K562 (cell line): ENCODE results near the gene MLLT3. TPM values are rescaled to one million over a fixed set of nuclear protein-coding genes. Genes with fewer than 3 reads are reported as not detected.

Experiments
- ESRRA ChIP-seq: fragments of 450-650 bp; IDR thresholded peaks from 2 replicates; pipeline ENCODE4 v1.6.1; 2014; ENCODE audit warnings: low read depth, mild to moderate bottlenecking, moderate library complexity, borderline replicate concordance
- GABPA ChIP-seq: fragments of 200-800 bp; sonication (Bioruptor generic); conservative IDR thresholded peaks from 2 replicates; pipeline ENCODE4 v1.6.1; 2016; ENCODE audit warnings: low read depth, missing genetic modification characterization, missing compliant biosample characterization
- NFIX ChIP-seq: fragments of 250-450 bp; sonication (Bioruptor Pico); IDR thresholded peaks from 2 replicates; pipeline ENCODE4 v1.4.0; 2020; ENCODE audit warnings: low read depth, mild to moderate bottlenecking, moderate library complexity
- NONO ChIP-seq, 2 experiments: fragments of 200-400 bp in 1 of 2; fragments of 450-650 bp in 1 of 2; formaldehyde crosslinking in 1 of 2; IDR thresholded peaks; 2 replicates each; pipeline ENCODE4 v1.6.1; 2017; ENCODE audit warnings: low read depth in 2 of 2, mild to moderate bottlenecking in 2 of 2, moderate library complexity in 2 of 2, low read length in 1 of 2
- ZNF778 ChIP-seq: fragments of 450-650 bp; formaldehyde crosslinking; IDR thresholded peaks from 2 replicates; pipeline ENCODE4 v1.4.0; 2020; ENCODE audit warnings: mild to moderate bottlenecking, moderate library complexity
- polyA plus RNA-seq, 8 experiments: library from polyadenylated mRNA; depleted of rRNA in 4 of 8; stranded (reverse) in 5 of 8; unstranded in 3 of 8; fragments of >200 nt; fragmentation: Nextera tagmentation in 2 of 8; fragmentation: Illumina TruSeq in 1 of 8; extraction: Ambion mirVana in 2 of 8; extraction: Trizol in 1 of 8; gene quantifications; 2 replicates each; pipeline versions ENCODE4 v1.2.1 to v1.2.3, GENCODE V29; 2011 to 2014; ENCODE audit warnings: inconsistent platforms in 1 of 8, missing spikeins in 1 of 8
- total RNA-seq, 7 experiments: library from RNA; depleted of rRNA in 6 of 7; stranded (reverse); fragments of >200 nt in 6 of 7; fragmentation: Illumina TruSeq in 2 of 7; extraction: Trizol in 2 of 7; gene quantifications; 2 replicates each; pipeline versions ENCODE4 v1.2.1 to v1.2.3, GENCODE V29; 2011 to 2021; ENCODE audit warnings: low replicate concordance in 1 of 7
- TF ChIP-seq, protein P1 (sequence below): fragments of 450-650 bp; IDR thresholded peaks from 2 replicates; pipeline ENCODE4 v1.6.1; 2016; ENCODE audit warnings: mild to moderate bottlenecking, moderate library complexity
- TF ChIP-seq, protein P2 (sequence below), 2 experiments: fragments of 450-650 bp in 1 of 2; sonication (generic) in 1 of 2; formaldehyde crosslinking in 1 of 2; IDR thresholded peaks; 2 replicates each; pipeline versions ENCODE4 v1.7.1 to v1.9.0; 2016 to 2022; ENCODE audit warnings: inconsistent platforms in 1 of 2, mild to moderate bottlenecking in 1 of 2, missing genetic modification reagents in 1 of 2

Gene MLLT3
- total and polyA plus RNA-seq, 9 of the 15 experiments (the other 6 are each of a cell fraction or from before 2014, with no cell fraction given): 0.07 to 0.42 (median 0.22) TPM; not detected in 4

DNA sequence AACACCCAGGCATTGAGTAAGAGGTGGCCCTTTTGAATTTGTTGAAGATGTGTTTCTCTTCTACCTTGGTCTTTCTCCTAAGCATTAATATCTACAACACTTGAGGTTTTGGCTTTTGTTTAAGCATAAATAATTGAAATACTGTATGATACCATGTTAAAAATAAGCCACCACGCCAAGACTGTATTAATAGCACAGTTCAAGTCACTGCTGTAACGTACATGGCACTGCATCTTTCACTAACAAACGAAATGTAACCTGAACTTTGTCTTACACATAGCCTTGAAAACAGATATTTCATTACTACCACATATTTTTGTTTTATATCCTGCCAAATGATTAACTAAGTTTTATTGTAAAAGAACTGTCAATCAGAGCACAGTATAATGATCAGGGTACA, 112.8 kb downstream of the MLLT3 start (continued):
- TF ChIP-seq, protein P1, sequence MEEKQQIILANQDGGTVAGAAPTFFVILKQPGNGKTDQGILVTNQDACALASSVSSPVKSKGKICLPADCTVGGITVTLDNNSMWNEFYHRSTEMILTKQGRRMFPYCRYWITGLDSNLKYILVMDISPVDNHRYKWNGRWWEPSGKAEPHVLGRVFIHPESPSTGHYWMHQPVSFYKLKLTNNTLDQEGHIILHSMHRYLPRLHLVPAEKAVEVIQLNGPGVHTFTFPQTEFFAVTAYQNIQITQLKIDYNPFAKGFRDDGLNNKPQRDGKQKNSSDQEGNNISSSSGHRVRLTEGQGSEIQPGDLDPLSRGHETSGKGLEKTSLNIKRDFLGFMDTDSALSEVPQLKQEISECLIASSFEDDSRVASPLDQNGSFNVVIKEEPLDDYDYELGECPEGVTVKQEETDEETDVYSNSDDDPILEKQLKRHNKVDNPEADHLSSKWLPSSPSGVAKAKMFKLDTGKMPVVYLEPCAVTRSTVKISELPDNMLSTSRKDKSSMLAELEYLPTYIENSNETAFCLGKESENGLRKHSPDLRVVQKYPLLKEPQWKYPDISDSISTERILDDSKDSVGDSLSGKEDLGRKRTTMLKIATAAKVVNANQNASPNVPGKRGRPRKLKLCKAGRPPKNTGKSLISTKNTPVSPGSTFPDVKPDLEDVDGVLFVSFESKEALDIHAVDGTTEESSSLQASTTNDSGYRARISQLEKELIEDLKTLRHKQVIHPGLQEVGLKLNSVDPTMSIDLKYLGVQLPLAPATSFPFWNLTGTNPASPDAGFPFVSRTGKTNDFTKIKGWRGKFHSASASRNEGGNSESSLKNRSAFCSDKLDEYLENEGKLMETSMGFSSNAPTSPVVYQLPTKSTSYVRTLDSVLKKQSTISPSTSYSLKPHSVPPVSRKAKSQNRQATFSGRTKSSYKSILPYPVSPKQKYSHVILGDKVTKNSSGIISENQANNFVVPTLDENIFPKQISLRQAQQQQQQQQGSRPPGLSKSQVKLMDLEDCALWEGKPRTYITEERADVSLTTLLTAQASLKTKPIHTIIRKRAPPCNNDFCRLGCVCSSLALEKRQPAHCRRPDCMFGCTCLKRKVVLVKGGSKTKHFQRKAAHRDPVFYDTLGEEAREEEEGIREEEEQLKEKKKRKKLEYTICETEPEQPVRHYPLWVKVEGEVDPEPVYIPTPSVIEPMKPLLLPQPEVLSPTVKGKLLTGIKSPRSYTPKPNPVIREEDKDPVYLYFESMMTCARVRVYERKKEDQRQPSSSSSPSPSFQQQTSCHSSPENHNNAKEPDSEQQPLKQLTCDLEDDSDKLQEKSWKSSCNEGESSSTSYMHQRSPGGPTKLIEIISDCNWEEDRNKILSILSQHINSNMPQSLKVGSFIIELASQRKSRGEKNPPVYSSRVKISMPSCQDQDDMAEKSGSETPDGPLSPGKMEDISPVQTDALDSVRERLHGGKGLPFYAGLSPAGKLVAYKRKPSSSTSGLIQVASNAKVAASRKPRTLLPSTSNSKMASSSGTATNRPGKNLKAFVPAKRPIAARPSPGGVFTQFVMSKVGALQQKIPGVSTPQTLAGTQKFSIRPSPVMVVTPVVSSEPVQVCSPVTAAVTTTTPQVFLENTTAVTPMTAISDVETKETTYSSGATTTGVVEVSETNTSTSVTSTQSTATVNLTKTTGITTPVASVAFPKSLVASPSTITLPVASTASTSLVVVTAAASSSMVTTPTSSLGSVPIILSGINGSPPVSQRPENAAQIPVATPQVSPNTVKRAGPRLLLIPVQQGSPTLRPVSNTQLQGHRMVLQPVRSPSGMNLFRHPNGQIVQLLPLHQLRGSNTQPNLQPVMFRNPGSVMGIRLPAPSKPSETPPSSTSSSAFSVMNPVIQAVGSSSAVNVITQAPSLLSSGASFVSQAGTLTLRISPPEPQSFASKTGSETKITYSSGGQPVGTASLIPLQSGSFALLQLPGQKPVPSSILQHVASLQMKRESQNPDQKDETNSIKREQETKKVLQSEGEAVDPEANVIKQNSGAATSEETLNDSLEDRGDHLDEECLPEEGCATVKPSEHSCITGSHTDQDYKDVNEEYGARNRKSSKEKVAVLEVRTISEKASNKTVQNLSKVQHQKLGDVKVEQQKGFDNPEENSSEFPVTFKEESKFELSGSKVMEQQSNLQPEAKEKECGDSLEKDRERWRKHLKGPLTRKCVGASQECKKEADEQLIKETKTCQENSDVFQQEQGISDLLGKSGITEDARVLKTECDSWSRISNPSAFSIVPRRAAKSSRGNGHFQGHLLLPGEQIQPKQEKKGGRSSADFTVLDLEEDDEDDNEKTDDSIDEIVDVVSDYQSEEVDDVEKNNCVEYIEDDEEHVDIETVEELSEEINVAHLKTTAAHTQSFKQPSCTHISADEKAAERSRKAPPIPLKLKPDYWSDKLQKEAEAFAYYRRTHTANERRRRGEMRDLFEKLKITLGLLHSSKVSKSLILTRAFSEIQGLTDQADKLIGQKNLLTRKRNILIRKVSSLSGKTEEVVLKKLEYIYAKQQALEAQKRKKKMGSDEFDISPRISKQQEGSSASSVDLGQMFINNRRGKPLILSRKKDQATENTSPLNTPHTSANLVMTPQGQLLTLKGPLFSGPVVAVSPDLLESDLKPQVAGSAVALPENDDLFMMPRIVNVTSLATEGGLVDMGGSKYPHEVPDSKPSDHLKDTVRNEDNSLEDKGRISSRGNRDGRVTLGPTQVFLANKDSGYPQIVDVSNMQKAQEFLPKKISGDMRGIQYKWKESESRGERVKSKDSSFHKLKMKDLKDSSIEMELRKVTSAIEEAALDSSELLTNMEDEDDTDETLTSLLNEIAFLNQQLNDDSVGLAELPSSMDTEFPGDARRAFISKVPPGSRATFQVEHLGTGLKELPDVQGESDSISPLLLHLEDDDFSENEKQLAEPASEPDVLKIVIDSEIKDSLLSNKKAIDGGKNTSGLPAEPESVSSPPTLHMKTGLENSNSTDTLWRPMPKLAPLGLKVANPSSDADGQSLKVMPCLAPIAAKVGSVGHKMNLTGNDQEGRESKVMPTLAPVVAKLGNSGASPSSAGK: no peak
- TF ChIP-seq ZNF778 (CRISPR knock-in tag): no peak
- TF ChIP-seq, protein P2, sequence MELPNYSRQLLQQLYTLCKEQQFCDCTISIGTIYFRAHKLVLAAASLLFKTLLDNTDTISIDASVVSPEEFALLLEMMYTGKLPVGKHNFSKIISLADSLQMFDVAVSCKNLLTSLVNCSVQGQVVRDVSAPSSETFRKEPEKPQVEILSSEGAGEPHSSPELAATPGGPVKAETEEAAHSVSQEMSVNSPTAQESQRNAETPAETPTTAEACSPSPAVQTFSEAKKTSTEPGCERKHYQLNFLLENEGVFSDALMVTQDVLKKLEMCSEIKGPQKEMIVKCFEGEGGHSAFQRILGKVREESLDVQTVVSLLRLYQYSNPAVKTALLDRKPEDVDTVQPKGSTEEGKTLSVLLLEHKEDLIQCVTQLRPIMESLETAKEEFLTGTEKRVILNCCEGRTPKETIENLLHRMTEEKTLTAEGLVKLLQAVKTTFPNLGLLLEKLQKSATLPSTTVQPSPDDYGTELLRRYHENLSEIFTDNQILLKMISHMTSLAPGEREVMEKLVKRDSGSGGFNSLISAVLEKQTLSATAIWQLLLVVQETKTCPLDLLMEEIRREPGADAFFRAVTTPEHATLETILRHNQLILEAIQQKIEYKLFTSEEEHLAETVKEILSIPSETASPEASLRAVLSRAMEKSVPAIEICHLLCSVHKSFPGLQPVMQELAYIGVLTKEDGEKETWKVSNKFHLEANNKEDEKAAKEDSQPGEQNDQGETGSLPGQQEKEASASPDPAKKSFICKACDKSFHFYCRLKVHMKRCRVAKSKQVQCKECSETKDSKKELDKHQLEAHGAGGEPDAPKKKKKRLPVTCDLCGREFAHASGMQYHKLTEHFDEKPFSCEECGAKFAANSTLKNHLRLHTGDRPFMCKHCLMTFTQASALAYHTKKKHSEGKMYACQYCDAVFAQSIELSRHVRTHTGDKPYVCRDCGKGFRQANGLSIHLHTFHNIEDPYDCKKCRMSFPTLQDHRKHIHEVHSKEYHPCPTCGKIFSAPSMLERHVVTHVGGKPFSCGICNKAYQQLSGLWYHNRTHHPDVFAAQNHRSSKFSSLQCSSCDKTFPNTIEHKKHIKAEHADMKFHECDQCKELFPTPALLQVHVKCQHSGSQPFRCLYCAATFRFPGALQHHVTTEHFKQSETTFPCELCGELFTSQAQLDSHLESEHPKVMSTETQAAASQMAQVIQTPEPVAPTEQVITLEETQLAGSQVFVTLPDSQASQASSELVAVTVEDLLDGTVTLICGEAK (IDR thresholded peaks at IDR 0.05): no peak
- TF ChIP-seq, protein P2 (CRISPR knock-in tag; IDR thresholded peaks at IDR 0.05): no peak
- TF ChIP-seq NFIX (CRISPR knock-in tag): no peak
- TF ChIP-seq NONO (IDR thresholded peaks at IDR 0.05; ENCODE audit: low read depth in 2 of 2, low read length in 1 of 2): no peak
- no peak for TF ChIP-seq ESRRA
- TF ChIP-seq GABPA (tag): no peak
